Urinary bladder (tissue), 4 donors: Measurements from ENCODE around the gene ZFP36L1. TPM values are rescaled to one million over a fixed set of nuclear protein-coding genes. Genes with fewer than 3 reads are reported as not detected.

Source experiments
- DNase-seq: peaks from one replicate; pipeline ENCODE4 v3.0.0-alpha.2; 2015; ENCODE audit errors: extremely low spot score
- H3K27ac ChIP-seq: one replicate; pipeline ENCODE4 v1.5.1; 2013; ENCODE audit warnings: low read depth, mild to moderate bottlenecking, moderate library complexity
- H3K36me3 ChIP-seq: one replicate; pipeline ENCODE4 v1.6.1; 2013; ENCODE audit warnings: mild to moderate bottlenecking, moderate library complexity; ENCODE audit not compliant: insufficient read depth
- H3K4me1 ChIP-seq: one replicate; pipeline ENCODE4 v1.6.1; 2013; ENCODE audit warnings: mild to moderate bottlenecking, moderate library complexity; ENCODE audit not compliant: insufficient read depth
- H3K4me3 ChIP-seq: one replicate; pipeline ENCODE4 v1.5.1; 2013; ENCODE audit warnings: low read depth, low read length
- WGBS: extraction: QIAGEN DNeasy Blood & Tissue Kit; methylation state at CpG from one replicate; pipeline ENCODE4 v1.1.7; 2013; 5-methylcytosine and 5-hydroxymethylcytosine counted together
- polyA plus RNA-seq: library from polyadenylated mRNA; stranded (reverse); fragments of 200-250 nt; gene quantifications from one replicate; pipeline ENCODE4 v1.2.3, GENCODE V29; 2013
- total RNA-seq: library from RNA; depleted of rRNA; stranded (reverse); fragments of >200 nt; gene quantifications from one replicate; pipeline ENCODE4 v1.2.3, GENCODE V29; 2014
- donor health status: healthy with polysubstance abuse.
- donor health status: healthy.

ZFP36L1 gene, protein sequence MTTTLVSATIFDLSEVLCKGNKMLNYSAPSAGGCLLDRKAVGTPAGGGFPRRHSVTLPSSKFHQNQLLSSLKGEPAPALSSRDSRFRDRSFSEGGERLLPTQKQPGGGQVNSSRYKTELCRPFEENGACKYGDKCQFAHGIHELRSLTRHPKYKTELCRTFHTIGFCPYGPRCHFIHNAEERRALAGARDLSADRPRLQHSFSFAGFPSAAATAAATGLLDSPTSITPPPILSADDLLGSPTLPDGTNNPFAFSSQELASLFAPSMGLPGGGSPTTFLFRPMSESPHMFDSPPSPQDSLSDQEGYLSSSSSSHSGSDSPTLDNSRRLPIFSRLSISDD
- total RNA-seq = 82.2 TPM
- polyA plus RNA-seq = 653 TPM

DNA sequence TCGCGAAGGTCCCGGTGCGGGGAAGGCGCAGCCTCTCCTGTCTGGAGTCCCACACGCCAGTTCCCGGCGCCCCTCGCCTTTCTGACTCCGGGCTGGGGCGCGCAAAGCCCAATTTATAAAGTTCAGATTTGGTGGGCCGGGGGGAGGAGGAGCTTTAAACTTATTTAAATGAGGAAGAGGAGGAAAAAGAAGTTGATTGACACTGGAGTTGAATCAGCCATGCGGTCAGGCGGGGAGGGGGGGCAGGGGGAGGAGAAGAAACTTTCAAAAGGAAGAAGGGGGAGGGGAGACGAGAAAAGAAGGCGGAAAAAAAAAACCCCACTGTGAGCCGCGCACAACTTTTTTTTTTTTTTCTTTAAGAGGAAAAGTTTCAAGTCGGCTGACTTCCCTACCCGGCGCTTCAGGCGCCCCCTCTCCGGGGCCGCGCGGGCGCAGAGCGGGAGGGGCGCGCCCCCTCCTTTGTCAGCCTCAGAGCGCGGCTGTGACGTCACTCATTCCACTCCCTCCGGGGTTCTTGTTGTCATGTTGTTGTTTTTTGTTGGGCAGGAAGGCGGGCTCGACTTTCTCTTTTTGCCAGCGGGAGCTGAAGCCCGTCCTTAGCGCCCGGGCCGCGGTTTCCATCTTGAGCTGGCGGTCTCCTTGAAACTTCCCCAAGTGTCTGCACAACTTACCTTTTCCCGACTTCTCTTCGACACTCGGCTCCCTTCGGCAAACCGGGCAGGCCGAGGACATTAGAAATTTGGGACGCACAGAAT is at the start of gene ZFP36L1:
ZFP36L1 (minus strand) TSS at position 89 of the 755 bp plus-strand sequence. CDS start 129 bp downstream, outside the sequence.
- Histone ChIP-seq H3K36me3 (peaks cover 12% of the 10 kb centered on the region), H3K27ac (peak within 1 kb of the TSS; percentile 100), H3K4me1 (no peaks in the 10 kb centered on the region), H3K4me3 (peak within 1 kb of the TSS; percentile 98)
- WGBS = under 1% methylated on average over 50 of the region's 51 CpGs
- peak; percentile 97 for DNase-seq

DNA sequence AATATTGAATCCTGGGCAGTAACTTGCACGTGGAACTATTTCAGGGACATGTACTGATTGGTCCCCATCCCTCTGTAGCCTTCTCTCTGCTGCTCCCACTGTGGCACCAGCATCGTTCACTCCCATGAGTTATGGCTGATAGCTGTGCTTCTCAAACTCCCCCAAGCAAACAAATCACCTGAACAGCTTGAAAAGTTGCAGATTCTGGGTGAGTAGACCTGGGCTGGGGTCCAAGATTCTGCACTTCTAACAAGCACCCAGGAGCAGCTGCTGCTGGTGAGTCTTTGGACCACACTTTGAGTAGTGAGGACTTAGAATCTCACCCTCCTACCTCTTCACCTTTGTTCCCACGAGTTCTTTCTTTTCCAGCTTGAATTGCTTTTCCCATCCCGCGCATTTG is 49.4 kb upstream of the ZFP36L1 start:
- Histone ChIP-seq H3K27ac (no peak overlapping the region), H3K4me3 (no peak overlapping the region), H3K4me1 (no peaks in the 10 kb centered on the region), H3K36me3 (no peaks in the 10 kb centered on the region)
- no peak for DNase-seq
- 80% methylated on average over 5 of the region's 5 CpGs for WGBS

DNA sequence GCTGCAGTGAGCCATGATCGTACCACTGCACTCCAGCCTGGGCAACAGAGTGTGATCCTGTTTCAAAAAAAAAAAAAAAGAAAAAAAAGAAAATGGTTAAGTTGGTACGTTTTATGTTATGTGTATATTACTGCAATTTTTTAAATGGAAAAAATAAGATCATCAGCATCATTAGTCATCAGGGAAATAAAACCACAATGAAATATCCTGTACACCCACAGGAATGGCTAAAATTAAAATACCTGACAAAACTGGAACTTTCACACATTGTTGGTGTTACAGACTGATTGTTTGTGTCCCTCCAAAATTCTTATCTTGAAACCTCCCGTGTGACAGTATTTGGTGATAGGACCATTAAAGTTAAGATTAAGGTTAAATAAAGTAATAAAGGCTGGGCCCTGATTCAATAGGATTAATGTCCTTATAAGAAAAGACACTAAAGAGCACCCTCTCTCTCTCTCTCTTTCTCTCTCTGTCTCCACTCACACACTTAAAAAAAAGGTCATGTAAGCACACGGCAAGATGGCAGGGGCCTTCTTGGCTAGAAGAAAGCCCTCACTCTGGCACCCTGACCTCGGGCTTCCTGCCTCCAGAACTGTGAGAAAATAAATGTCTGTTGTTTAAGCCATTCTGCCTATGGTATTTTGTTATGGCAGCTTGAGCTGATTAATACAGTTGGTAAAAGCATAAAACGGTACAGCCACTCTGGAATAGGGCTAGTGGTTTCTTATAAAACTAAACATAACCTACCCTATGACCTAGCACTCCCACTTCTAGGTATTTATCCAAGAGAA is 48.3 kb upstream of the ZFP36L1 start:
- WGBS = 44% methylated on average over 6 of the region's 6 CpGs
- DNase-seq = no peak
- Histone ChIP-seq H3K27ac (no peak overlapping the region), H3K4me3 (no peak overlapping the region), H3K4me1 (no peaks in the 10 kb centered on the region), H3K36me3 (no peaks in the 10 kb centered on the region)

DNA sequence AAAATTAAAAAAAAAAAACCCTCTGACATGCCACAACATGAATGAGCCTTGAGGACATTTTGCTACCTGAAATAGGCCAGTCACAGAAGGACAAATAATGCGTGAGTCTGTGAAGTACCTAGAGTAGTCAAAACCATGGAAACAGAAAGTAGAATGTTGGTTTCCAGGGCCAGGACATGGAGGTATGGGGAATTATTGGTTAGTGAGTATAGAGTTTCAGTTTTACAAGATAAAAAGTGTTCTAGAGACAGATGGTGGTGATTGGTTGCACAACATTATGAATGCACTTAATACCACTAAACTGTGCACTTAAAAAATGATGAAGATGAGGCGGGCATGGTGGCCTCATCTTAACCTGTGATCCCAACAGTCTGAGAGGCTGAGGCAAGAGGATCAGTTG is 47.6 kb upstream of the ZFP36L1 start:
- H3K36me3 ChIP-seq = no peaks in the 10 kb centered on the region
- no peak overlapping the region for H3K4me3 ChIP-seq
- WGBS = 94% methylated on average over 2 of the region's 2 CpGs
- H3K4me1 ChIP-seq = no peaks in the 10 kb centered on the region
- DNase-seq = no peak
- no peak overlapping the region for H3K27ac ChIP-seq

DNA sequence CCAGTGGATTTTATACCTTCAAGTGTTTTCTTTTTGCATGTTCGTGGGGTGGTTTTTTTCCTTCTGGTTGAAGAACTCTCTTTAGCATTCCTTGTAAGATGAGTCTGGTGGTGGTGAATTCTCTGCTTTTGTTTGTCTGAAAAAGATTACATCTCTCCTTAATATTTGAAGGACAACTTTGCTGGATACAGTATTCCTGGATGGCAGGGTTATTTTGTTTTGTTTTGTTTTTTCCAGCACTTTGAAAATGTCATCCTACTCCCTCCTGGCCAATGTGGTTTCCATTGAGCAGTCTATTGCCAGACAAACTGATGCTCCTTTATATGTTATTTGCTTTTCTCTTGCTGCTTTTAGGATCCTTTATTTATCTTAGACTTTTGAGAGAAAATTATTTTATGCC is 43.2 kb upstream of the ZFP36L1 start:
- H3K27ac ChIP-seq = no peak overlapping the region
- H3K4me1 ChIP-seq = no peaks in the 10 kb centered on the region
- no peak overlapping the region for H3K4me3 ChIP-seq
- DNase-seq = no peak
- WGBS = 95% methylated on average over 1 of the region's 1 CpG
- H3K36me3 ChIP-seq = no peaks in the 10 kb centered on the region

DNA sequence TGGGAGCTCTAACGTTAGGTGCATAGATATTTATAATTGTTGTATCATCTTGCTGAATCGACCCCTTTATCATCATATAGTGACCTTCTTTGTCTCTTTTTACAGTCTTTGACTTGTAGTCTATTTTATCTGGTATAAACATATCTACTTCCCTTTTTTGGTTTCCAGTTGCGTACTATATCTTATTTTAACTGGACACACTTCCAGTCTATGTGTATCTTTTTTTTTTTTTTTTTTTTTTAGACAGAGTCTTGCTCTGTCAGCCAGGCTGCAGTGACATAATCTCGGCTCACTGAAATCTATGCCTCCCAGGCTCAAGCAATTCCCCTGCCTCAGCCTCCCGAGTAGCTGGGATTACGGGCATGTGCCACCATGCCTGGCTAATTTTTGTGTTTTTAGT is 41.9 kb upstream of the ZFP36L1 start:
- no peak for DNase-seq
- no peaks in the 10 kb centered on the region for H3K36me3 ChIP-seq
- H3K4me1 ChIP-seq = no peaks in the 10 kb centered on the region
- 78% methylated on average over 6 of the region's 6 CpGs for WGBS
- no peak overlapping the region for H3K27ac ChIP-seq
- no peak overlapping the region for H3K4me3 ChIP-seq

DNA sequence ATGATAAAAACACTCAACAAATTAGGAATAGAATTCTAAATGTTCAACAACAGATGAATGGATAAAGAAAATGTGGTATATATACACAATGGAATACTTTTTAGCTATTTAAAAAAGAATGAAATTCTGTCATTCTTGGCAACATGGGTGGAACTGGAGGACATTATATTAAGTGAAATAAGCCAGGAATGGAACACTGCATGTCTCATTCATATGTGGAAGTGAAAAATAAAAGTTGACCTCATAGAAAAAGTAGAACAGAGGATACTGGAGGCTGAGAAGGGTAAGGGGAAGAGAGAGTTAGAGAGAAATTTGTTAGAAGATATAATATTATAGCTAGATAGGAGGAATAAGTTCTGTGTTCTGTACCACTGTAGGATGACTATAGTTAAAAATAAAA is 35.8 kb upstream of the ZFP36L1 start:
- Histone ChIP-seq H3K36me3 (no peaks in the 10 kb centered on the region), H3K4me3 (no peak overlapping the region), H3K4me1 (no peaks in the 10 kb centered on the region), H3K27ac (no peak overlapping the region)
- DNase-seq = no peak

DNA sequence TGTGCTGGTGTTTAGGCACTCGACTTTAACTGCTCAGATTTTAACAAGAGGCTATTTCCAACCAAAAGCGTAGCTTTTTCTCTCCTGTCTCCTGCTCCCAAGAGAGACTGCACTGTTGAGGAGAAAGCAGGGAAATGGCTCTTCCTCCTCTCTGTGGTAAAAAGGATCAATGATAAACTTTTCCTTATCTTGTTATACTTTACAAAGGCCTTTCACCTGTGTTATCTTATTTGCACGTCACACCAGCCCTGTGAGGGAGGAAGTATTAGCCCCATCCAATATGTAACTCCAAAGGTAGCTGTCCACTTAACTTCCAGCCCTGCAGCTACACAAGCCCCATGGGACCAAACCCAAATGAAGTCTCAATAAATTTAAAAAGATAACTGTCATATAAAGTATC is 32.9 kb upstream of the ZFP36L1 start:
- no peak overlapping the region for H3K27ac ChIP-seq
- H3K36me3 ChIP-seq = no peaks in the 10 kb centered on the region
- 88% methylated on average over 3 of the region's 3 CpGs for WGBS
- no peaks in the 10 kb centered on the region for H3K4me1 ChIP-seq
- no peak for DNase-seq
- H3K4me3 ChIP-seq = no peak overlapping the region

DNA sequence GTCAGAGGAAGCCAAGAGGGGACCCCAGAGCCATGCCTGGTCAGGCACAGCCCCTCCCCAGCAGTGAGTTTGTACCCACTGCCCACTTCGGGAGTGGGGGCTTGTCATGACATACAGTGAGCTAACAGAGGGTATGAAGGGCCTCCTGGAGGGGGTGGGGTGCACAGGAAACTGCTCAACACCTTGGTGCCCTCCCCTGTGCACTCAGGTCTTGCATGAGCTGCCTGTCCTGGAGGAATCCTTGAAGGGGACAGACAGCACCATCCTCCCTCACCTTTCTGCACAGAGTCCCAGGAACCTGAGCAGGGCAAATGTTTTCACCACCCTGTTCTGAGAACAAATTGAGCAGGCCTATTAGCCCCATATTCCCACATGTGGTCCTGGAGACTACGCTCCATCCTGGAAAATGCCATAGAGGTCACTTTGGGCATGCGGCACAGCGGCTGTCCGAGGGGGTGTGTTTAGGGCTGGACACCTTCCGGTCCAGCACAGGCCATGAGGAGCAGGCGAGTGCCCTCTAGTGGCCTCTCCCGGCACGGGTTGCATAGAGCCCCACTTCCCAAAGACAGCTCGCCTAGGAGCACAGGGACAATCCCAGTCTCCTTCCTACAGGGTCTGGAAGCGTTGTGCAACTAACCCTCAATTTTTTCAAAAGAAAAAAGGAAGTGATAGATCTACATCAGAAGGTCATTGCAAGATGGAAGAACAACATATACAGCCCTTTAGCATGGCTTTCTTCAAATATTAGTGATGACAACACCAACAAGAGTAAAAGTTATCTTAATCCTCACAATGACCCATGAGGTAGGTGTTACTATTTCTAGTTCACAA is 31.9 kb upstream of the ZFP36L1 start:
- no peaks in the 10 kb centered on the region for H3K36me3 ChIP-seq
- no peak for DNase-seq
- no peaks in the 10 kb centered on the region for H3K4me1 ChIP-seq
- 37% methylated on average over 11 of the region's 11 CpGs for WGBS
- no peak overlapping the region for H3K27ac ChIP-seq
- H3K4me3 ChIP-seq = no peak overlapping the region

DNA sequence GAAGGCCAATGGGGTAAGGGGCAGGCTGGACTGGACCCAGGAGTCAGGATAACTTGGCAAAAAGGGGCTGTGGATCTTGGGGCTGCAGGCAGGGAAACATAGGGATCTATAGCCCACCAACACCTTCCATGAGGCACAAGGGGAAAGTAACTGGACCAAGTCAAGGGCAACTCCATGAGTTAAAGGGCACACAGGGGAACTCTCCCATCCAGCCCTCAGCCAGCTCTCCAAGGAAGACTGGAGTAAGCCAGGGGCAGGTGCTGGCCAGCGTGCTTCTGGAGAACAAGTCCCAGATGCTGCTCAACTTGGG is 31.3 kb upstream of the ZFP36L1 start:
- DNase-seq = no peak
- H3K36me3 ChIP-seq = no peaks in the 10 kb centered on the region
- no peak overlapping the region for H3K4me3 ChIP-seq
- no peak overlapping the region for H3K27ac ChIP-seq
- no peaks in the 10 kb centered on the region for H3K4me1 ChIP-seq
- 100% methylated on average over 1 of the region's 1 CpG for WGBS

DNA sequence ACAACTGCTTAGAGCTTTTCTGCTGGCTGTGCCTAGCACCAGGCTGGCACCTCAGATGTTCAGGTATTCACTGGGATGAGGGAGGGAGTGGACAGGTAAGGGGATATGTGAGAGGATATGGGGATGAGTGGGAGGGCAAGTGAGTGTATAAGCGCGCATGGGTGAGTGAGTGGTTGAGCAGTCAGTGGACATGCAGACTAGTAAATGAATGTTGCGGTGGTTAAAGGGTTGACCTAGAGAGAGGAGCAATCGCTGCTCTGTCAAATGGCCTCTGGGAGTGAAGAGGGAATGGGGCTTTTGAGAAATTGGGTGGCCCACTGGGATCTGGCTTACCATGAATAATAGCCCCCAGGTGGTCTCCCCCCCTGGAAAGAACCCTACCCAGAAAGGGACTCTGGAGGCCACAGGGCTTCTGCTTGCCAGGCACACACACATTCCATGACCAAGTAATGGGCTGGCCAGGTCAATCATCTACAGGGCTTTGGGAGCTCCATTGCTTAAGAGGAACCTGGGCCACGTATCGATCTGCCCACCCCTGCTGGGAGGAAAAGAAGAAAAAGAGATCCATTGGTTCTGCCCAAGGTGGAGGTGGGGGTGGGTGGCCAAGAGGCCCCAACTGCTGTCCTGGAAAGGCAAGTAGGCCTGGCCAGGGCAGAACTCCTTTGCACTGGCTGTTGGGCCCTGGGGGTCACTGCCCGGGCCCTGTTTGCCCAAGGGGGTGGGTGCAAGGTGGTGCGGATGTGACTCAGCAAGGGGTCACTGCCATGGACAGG is 30.8 kb upstream of the ZFP36L1 start:
- Histone ChIP-seq H3K4me3 (no peak overlapping the region), H3K27ac (no peak overlapping the region), H3K4me1 (no peaks in the 10 kb centered on the region), H3K36me3 (no peaks in the 10 kb centered on the region)
- WGBS = 96% methylated on average over 8 of the region's 8 CpGs
- DNase-seq = no peak

DNA sequence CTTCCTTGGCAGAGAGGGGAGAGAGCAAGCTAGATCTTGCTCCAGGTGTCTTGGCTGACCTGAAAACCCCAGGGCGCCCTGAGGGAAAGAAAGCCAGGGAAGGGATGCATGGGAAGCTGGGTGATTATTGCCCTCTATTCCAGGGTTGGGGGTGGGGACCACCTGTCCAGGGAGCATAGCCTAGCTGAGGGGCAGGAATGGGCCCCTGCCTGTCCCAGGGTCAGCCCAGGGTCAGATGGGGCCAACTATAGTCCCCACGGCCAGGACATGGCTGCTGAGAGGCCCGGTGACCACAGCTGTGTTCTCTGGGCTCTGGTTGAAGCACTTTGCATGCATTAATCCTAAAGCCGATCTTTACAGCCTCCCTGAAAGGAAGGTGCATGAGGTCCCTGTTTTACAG is 30.1 kb upstream of the ZFP36L1 start:
- no peak overlapping the region for H3K27ac ChIP-seq
- 89% methylated on average over 4 of the region's 4 CpGs for WGBS
- no peaks in the 10 kb centered on the region for H3K4me1 ChIP-seq
- DNase-seq = no peak
- H3K36me3 ChIP-seq = no peaks in the 10 kb centered on the region
- H3K4me3 ChIP-seq = no peak overlapping the region
